ENCODE results near the gene APOBEC3G. TPM values are rescaled to one million over a fixed set of nuclear protein-coding genes. Genes with fewer than 3 reads are reported as not detected.

The APOBEC3G gene
- total and polyA plus RNA-seq, 2 of the 4 experiments (the other 2 are of a cell fraction) = 5.3 to 7.0 TPM

DNA sequence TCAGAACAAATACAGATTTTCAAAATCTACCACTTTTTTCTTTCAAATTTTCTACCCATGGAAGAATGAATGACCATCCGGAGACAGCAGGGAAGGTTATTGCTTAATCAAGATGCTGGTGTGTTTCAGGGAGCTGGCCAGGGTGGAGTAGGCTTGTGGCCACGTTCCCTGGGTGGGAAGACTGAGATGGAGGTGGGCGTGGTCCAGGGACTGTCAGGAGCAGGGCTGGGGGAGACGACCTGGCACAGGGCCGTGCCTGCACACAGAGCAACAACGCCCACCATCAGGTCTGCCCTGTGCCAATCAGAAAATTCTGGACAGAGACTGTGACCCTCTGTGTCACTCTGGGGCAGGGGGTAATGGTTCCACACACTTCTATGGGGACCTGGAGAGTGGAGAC is 12.9 kb downstream of the APOBEC3G start:
- Histone ChIP-seq H4K5ac (ENCODE audit: low read depth, low read length) (no peak overlapping the region), H3K9ac (ENCODE audit: low read depth, low read length) (no peak overlapping the region), H4K20me1 (ENCODE audit: insufficient read depth, low read length) (no peaks in the 10 kb centered on the region), H2BK120ac (ENCODE audit: low read depth, low read length) (no peak overlapping the region), H3K18ac (ENCODE audit: low read depth, low read length) (no peak overlapping the region), H3K9me1 (ENCODE audit: insufficient read depth, low read length) (no peaks in the 10 kb centered on the region), H3K27ac (ENCODE audit: insufficient read depth, low read length) (no peak overlapping the region), H3K14ac (replicated peaks; ENCODE audit: low read depth, low read length) (no peak overlapping the region), H3K9me3 (ENCODE audit: control insufficient read depth, insufficient read depth, low read length) (no peaks in the 10 kb centered on the region), H2BK15ac (ENCODE audit: low read depth, low read length) (no peak overlapping the region), H2AK9ac (replicated peaks; ENCODE audit: low read depth, low read length, poor library complexity) (no peak overlapping the region), H3K36me3 (ENCODE audit: control insufficient read depth, insufficient read depth, low read length) (no peaks in the 10 kb centered on the region), H3K79me1 (ENCODE audit: low read depth in 1 of 2, low read length in 2 of 2) (no peaks in the 10 kb centered on the region), H2AFZ (replicated peaks; ENCODE audit: low read length, poor library complexity) (no peak overlapping the region), H2BK20ac (ENCODE audit: low read depth, low read length) (no peak overlapping the region), H3K56ac (ENCODE audit: extremely low read depth, insufficient read depth, low read length) (no peak overlapping the region), H3K4me3 (ENCODE audit: insufficient read depth, low read depth, low read length) (no peak overlapping the region), H3K4ac (ENCODE audit: low read depth, low read length) (no peak overlapping the region), H2BK5ac (ENCODE audit: low read depth, low read length, poor library complexity, severe bottlenecking) (no peak overlapping the region), H3K4me1 (ENCODE audit: control insufficient read depth, insufficient read depth, low read length) (peaks cover 3% of the 10 kb centered on the region; the same call in 1 of the 2 replicates), H2AK5ac (ENCODE audit: low read depth, low read length) (no peak overlapping the region), H3K23ac (ENCODE audit: low read depth, low read length) (no peak overlapping the region), H4K8ac (ENCODE audit: low read depth in 2 of 2, low read length in 2 of 2) (no peak overlapping the region), H4K91ac (ENCODE audit: insufficient read depth, low read depth, low read length) (no peak overlapping the region), H3K27me3 (ENCODE audit: control insufficient read depth, insufficient read depth, low read length) (peaks cover 38% of the 10 kb centered on the region), H3K4me2 (ENCODE audit: low read depth, low read length) (no peak overlapping the region)
- dilution Hi-C loops (cut with HindIII; ENCODE audit: low sequenced_read_pairs, unreplicated experiment) = no loop called here
- ChIA-PET POLR2A (ENCODE audit: unreplicated experiment) (no interaction called here), CTCF (no interaction called here)
- in situ Hi-C loops (cut with MboI; ENCODE audit: low sequenced_read_pairs) = no loop called here
- BruUV-seq (replicated peaks) = no TSS peak
- no peak for ATAC-seq (ENCODE audit: low read depth)
- DNase-seq = no peak
- TF ChIP-seq CEBPB (IDR thresholded peaks at IDR 0.05; ENCODE audit: low read depth, low read length) = peak; percentile 57; the same call in 1 of the 2 replicates
- TF ChIP-seq, protein P1, sequence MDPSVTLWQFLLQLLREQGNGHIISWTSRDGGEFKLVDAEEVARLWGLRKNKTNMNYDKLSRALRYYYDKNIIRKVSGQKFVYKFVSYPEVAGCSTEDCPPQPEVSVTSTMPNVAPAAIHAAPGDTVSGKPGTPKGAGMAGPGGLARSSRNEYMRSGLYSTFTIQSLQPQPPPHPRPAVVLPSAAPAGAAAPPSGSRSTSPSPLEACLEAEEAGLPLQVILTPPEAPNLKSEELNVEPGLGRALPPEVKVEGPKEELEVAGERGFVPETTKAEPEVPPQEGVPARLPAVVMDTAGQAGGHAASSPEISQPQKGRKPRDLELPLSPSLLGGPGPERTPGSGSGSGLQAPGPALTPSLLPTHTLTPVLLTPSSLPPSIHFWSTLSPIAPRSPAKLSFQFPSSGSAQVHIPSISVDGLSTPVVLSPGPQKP (IDR thresholded peaks at IDR 0.05; ENCODE audit: borderline replicate concordance, low read depth, low read length) = no peak
- intact Hi-C loops (cut with micrococcal nuclease) = no loop called here
- WGBS, 2 experiments (ENCODE audit: extremely low coverage in 2 of 2, insufficient read length in 1 of 2) = 60% methylated on average over 3 of the region's 6 CpGs; no CpG with 5 or more reads in 1 of the 2 experiments
